Measurements from ENCODE around the gene FILIP1L.

GRCh38 chr3:99980606-99981005, 133.7 kb downstream of the FILIP1L start:
- TF ChIP-seq CTCF (IDR thresholded peaks at IDR 0.05) (no peak), EP300 (IDR thresholded peaks at IDR 0.05) (no peak)
